Nephron progenitor cell (in vitro differentiated cells): Measurements from ENCODE around the gene POU2F3.

ENCODE experiments used
- DNase-seq: peaks from one replicate; pipeline ENCODE4 v3.0.0; 2021
- H3K27ac Mint-ChIP-seq: 2 replicates; pipeline ENCODE4 v1.8.0; 2021; ENCODE audit warnings: mild to moderate bottlenecking, moderate library complexity, mixed read lengths
- H3K27me3 Mint-ChIP-seq: 2 replicates; pipeline ENCODE4 v1.8.0; 2021; ENCODE audit warnings: mild to moderate bottlenecking, low read depth, mixed read lengths; ENCODE audit not compliant: poor library complexity
- H3K36me3 Mint-ChIP-seq: 2 replicates; pipeline ENCODE4 v1.8.0; 2021; ENCODE audit warnings: low read depth, mixed read lengths
- H3K4me1 Mint-ChIP-seq: 2 replicates; pipeline ENCODE4 v1.8.0; 2021; ENCODE audit warnings: mixed read lengths
- H3K4me3 Mint-ChIP-seq: 2 replicates; pipeline ENCODE4 v1.8.0; 2021; ENCODE audit warnings: mild to moderate bottlenecking, moderate library complexity, mixed read lengths
- H3K9me3 Mint-ChIP-seq: 2 replicates; pipeline ENCODE4 v1.8.0; 2021; ENCODE audit warnings: mild to moderate bottlenecking, moderate library complexity, mixed read lengths
- TF ChIP-seq, protein P1 (sequence below): fragments of 200-600 bp; sonication (generic); IDR thresholded peaks from 2 replicates; pipeline ENCODE4 v1.5.0; 2021; ENCODE audit warnings: antibody characterized with exemption

POU2F3 gene

DNA sequence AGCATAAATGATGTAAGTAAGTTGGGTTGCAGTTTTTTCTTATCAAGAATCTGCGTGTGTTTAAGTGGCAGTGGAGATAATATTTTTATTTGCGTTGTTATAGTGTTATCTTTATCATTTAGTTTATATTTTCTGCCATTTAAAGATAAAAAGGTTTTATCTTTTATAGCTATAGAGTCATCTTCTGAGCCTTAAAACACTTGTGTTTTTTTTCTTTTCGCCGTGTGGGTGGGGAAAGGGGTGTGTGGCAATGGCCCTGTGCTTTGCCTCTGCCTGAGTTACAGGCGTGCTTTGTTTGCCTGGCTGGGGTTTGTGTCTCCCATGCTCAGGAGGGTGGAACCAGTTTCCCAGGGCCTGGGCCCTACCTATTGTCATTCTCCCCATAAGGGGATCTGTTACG is 112.5 kb downstream of the POU2F3 start:
- DNase-seq, result no peak
- TF ChIP-seq, protein P1, sequence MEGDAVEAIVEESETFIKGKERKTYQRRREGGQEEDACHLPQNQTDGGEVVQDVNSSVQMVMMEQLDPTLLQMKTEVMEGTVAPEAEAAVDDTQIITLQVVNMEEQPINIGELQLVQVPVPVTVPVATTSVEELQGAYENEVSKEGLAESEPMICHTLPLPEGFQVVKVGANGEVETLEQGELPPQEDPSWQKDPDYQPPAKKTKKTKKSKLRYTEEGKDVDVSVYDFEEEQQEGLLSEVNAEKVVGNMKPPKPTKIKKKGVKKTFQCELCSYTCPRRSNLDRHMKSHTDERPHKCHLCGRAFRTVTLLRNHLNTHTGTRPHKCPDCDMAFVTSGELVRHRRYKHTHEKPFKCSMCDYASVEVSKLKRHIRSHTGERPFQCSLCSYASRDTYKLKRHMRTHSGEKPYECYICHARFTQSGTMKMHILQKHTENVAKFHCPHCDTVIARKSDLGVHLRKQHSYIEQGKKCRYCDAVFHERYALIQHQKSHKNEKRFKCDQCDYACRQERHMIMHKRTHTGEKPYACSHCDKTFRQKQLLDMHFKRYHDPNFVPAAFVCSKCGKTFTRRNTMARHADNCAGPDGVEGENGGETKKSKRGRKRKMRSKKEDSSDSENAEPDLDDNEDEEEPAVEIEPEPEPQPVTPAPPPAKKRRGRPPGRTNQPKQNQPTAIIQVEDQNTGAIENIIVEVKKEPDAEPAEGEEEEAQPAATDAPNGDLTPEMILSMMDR, result no peak
- Mint-ChIP-seq H3K9me3 (peaks cover 4% of the 10 kb centered on the region), H3K27me3 (no peaks in the 10 kb centered on the region), H3K27ac (no peak overlapping the region), H3K4me1 (peaks cover 19% of the 10 kb centered on the region), H3K4me3 (no peak overlapping the region), H3K36me3 (peaks cover 26% of the 10 kb centered on the region)

DNA sequence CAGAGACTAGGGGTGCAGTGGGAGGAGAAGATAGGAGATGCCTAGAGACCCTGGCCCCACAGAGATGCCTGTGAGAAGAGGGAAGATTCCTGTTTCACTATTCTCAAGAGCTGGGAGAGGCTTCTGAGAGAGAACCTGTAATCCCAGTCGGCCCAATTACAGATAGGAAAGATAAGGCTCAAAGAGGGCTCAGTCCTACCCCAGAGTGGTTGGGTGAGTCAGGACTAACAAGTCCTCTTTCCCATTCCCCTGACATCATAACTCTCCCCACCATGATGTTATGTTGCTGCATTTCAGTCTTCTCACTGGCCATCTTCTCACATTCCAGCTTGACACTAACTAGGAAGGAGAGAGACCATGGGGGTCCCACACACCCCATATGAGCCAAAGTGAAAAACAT is 114.1 kb downstream of the POU2F3 start:
- no peak for DNase-seq
- peaks cover 27% of the 10 kb centered on the region for H3K36me3 Mint-ChIP-seq
- peaks cover 7% of the 10 kb centered on the region for H3K9me3 Mint-ChIP-seq
- H3K4me3 Mint-ChIP-seq, result no peak overlapping the region
- no peak overlapping the region for H3K27ac Mint-ChIP-seq
- peaks cover 16% of the 10 kb centered on the region for H3K4me1 Mint-ChIP-seq
- H3K27me3 Mint-ChIP-seq, result no peaks in the 10 kb centered on the region
- TF ChIP-seq, protein P1, result no peak

DNA sequence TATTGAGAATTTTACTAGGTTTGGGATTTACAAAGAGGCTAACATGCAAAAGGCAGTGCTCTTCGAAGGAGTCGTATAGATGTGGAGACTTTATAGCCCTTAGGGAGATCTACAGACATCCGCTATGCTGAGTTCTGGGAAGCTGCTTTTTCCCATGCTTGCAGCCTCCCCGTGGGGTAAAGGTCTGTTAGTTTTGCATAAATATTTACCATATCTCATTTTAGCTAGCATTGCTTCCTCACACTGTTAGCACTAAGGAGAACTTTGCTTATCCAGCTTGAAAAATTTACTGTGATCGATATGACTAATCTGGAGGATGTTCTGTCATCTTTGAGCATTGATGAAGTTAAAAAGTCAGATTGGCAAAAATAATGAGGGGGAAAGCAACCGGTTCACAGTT is 114.8 kb downstream of the POU2F3 start:
- Mint-ChIP-seq H3K9me3 (peaks cover 11% of the 10 kb centered on the region), H3K4me1 (peaks cover 16% of the 10 kb centered on the region), H3K36me3 (peaks cover 32% of the 10 kb centered on the region), H3K27ac (no peak overlapping the region), H3K27me3 (no peaks in the 10 kb centered on the region), H3K4me3 (no peak overlapping the region)
- TF ChIP-seq, protein P1, result no peak
- no peak for DNase-seq

DNA sequence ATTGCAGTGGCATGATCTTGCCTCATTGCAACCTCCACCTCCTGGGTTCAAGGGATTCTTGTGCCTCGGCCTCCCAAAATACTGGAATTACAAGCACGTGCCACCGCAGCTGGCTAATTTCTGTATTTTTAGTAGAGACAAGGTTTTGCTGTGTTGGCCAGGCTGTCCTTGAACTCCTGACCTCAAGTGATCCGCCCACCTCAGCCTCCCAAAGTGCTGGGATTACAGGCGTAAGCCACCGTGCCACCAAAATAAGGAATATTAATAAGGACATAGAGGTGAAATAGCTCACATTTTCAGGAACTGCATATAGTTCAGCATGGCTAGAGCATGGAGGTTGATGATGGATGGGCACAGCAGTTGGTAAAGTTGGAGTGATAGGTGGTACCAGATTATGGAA is 117.7 kb downstream of the POU2F3 start:
- H3K4me1 Mint-ChIP-seq, result peaks cover 16% of the 10 kb centered on the region
- no peak overlapping the region for H3K4me3 Mint-ChIP-seq
- DNase-seq, result no peak
- TF ChIP-seq, protein P1, result no peak
- H3K9me3 Mint-ChIP-seq, result peaks cover 31% of the 10 kb centered on the region
- no peak overlapping the region for H3K27ac Mint-ChIP-seq
- no peaks in the 10 kb centered on the region for H3K27me3 Mint-ChIP-seq
- peaks cover 43% of the 10 kb centered on the region for H3K36me3 Mint-ChIP-seq

DNA sequence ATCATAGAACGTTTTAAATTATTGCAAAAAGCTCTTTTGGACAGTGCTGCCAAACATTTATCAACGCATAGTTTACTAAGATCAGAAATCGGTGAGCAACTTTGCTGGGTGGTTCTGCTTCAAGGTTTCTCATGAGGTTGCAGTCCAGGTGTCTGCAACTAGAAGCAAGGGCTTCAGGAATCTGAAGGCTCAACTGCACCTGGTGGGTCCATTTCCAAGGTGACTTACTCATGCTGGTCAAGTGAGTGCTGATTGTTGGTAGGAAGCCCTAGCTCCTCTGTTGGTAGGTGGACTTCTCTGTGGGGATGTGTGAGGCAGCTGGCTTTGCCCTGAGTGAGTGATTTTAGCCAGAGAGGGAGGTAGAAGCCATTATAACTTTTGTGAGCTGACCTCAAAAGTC is 118.8 kb downstream of the POU2F3 start:
- no peak for DNase-seq
- TF ChIP-seq, protein P1, result no peak
- peaks cover 39% of the 10 kb centered on the region for H3K36me3 Mint-ChIP-seq
- H3K9me3 Mint-ChIP-seq, result peaks cover 31% of the 10 kb centered on the region
- H3K27ac Mint-ChIP-seq, result no peak overlapping the region
- H3K4me3 Mint-ChIP-seq, result no peak overlapping the region
- no peaks in the 10 kb centered on the region for H3K27me3 Mint-ChIP-seq
- peaks cover 12% of the 10 kb centered on the region for H3K4me1 Mint-ChIP-seq

DNA sequence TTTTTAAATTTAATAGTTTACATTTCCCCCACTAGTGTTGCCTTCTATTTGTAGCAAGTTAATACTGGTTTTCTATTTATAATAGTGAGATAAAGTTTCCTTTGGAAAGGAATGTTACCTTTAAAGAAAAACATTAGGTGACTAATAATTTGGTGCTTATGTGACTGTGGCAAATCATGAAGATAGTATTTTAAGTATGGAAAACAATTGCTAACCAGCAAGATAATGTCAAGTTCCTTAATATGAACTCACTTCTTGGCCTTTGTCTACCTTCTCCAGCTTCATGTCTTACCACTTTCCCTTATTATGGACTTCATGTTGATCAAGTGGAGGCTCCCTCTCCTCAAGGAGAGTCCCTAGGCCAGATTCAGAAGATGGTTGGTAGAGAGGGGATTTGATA is 123.5 kb downstream of the POU2F3 start:
- Mint-ChIP-seq H3K4me1 (no peaks in the 10 kb centered on the region), H3K27me3 (no peaks in the 10 kb centered on the region), H3K27ac (no peak overlapping the region), H3K4me3 (no peak overlapping the region), H3K9me3 (peaks cover 31% of the 10 kb centered on the region), H3K36me3 (peaks cover 38% of the 10 kb centered on the region)
- DNase-seq, result no peak
- TF ChIP-seq, protein P1, result no peak
